Measurements from ENCODE around the gene OLFM4. TPM values are rescaled to one million over a fixed set of nuclear protein-coding genes. Genes with fewer than 3 reads are reported as not detected.
"Not testable (repeated sequence)": the region's sequence is repeated elsewhere in the genome, so short reads cannot be mapped to it uniquely, and the experiment has no call there.

Gene OLFM4
- total RNA-seq, 6 experiments from 2014 or later: not detected

- Mint-ChIP-seq H3K9me3 (peaks cover 53% of the 10 kb centered on the region), H3K27me3 (ENCODE audit: insufficient read depth) (no peaks in the 10 kb centered on the region), H3K36me3 (ENCODE audit: low read depth) (peaks cover 7% of the 10 kb centered on the region; the same call in 1 of the 2 replicates), H3K27ac (no peak overlapping the region), H3K4me3 (no peak overlapping the region), H3K4me1 (ENCODE audit: low read depth) (no peaks in the 10 kb centered on the region)
- DNase-seq: no peak
- TF ChIP-seq, protein P1, sequence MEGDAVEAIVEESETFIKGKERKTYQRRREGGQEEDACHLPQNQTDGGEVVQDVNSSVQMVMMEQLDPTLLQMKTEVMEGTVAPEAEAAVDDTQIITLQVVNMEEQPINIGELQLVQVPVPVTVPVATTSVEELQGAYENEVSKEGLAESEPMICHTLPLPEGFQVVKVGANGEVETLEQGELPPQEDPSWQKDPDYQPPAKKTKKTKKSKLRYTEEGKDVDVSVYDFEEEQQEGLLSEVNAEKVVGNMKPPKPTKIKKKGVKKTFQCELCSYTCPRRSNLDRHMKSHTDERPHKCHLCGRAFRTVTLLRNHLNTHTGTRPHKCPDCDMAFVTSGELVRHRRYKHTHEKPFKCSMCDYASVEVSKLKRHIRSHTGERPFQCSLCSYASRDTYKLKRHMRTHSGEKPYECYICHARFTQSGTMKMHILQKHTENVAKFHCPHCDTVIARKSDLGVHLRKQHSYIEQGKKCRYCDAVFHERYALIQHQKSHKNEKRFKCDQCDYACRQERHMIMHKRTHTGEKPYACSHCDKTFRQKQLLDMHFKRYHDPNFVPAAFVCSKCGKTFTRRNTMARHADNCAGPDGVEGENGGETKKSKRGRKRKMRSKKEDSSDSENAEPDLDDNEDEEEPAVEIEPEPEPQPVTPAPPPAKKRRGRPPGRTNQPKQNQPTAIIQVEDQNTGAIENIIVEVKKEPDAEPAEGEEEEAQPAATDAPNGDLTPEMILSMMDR (IDR thresholded peaks at IDR 0.05): no peak
Observed at GRCh38 chr13:53007872-53008271, 20.7 kb upstream of the OLFM4 start.

DNA sequence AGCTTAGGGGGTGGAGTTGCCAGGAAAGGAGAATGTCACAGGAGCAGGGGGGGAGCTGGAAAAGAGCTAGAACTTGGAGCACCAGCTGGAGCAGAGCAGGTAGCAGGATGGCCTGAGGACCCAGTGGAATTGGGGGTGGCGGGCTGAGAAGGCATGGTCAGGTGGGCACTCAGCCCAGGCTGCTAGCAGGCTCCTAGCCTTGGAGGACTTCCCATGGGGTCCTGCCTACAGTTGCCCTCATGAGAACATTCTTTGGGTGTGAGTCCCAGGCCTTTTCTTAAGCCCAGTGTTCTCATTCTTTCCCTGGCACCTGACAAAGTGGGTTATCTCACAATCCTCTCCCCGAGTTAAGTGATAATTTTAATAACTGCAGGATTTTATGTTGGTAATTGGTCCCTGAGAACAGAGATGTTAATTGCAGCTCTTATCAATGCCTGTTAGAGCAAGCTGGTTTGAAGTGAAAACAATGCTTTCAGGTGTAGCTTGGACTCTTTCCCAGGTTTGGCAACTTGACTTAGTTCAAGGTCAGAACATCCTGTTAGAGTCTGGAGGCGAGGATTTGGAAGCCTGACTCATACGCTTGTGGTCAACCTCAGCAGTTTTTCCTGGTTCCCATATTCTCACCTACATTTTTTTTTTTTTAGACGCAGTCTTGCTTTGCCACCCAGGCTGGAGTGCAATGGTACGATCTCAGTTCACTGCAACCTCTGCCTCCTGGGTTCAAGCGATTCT lies 18.1 kb upstream of the OLFM4 start:
- H3K4me1 Mint-ChIP-seq (ENCODE audit: low read depth): no peaks in the 10 kb centered on the region
- H3K27ac Mint-ChIP-seq: no peak overlapping the region
- no peak for DNase-seq
- peaks cover 69% of the 10 kb centered on the region for H3K9me3 Mint-ChIP-seq
- H3K36me3 Mint-ChIP-seq (ENCODE audit: low read depth): peaks cover 12% of the 10 kb centered on the region
- H3K4me3 Mint-ChIP-seq: no peak overlapping the region
- TF ChIP-seq, protein P1 (IDR thresholded peaks at IDR 0.05): no peak
- no peaks in the 10 kb centered on the region for H3K27me3 Mint-ChIP-seq (ENCODE audit: insufficient read depth)

DNA sequence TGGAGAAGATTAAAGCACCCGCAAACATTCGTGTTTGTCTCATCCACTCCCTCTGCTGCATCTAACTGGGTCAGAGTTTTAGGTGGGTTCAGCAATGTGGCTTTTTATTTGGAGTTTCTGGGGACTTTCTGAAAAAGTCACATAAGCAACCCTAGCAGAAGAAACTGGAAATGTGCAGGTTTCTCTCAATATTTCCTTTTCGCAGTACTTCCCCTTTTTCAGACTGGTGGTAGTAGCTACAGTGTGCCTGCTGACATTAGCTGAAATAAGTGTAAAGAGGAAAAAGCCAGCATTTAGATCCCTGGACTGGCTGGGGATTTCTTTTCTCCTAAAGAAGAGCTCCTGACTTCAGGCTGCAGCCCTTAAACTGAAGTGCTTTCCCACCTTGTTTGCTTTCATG lies 15.9 kb upstream of the OLFM4 start:
- no peak for DNase-seq
- Mint-ChIP-seq H3K27me3 (ENCODE audit: insufficient read depth) (no peaks in the 10 kb centered on the region), H3K36me3 (ENCODE audit: low read depth) (peaks cover 11% of the 10 kb centered on the region), H3K4me3 (no peak overlapping the region), H3K27ac (no peak overlapping the region), H3K4me1 (ENCODE audit: low read depth) (no peaks in the 10 kb centered on the region), H3K9me3 (peaks cover 65% of the 10 kb centered on the region)
- TF ChIP-seq, protein P1 (IDR thresholded peaks at IDR 0.05): no peak

DNA sequence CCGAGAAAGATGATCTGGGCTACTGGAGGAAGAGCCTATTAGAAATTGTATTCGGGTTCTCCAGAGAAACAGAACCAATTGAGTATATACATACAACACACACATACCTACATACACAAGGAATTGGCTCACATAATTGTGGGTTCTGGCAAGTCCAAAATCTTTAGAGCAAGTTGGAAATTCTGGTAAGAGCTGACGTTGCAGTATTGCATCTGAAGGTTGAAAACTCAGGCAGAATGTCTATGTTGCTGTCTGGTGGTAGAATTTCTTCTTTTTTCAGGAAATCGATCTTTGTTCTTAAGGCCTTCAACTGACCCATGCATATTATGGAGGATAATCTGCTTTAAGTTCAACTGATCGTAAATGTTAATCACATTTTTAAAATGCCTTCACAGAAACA lies 15.5 kb upstream of the OLFM4 start:
- H3K9me3 Mint-ChIP-seq: peaks cover 65% of the 10 kb centered on the region
- H3K27me3 Mint-ChIP-seq (ENCODE audit: insufficient read depth): no peaks in the 10 kb centered on the region
- H3K4me1 Mint-ChIP-seq (ENCODE audit: low read depth): no peaks in the 10 kb centered on the region
- no peak for DNase-seq
- TF ChIP-seq, protein P1 (IDR thresholded peaks at IDR 0.05): no peak
- H3K4me3 Mint-ChIP-seq: no peak overlapping the region
- peaks cover 7% of the 10 kb centered on the region for H3K36me3 Mint-ChIP-seq (ENCODE audit: low read depth)
- H3K27ac Mint-ChIP-seq: no peak overlapping the region

- not testable (repeated sequence) for H3K4me1 Mint-ChIP-seq (ENCODE audit: low read depth); H3K36me3 Mint-ChIP-seq (ENCODE audit: low read depth); H3K27me3 Mint-ChIP-seq (ENCODE audit: insufficient read depth); DNase-seq; H3K27ac Mint-ChIP-seq; H3K4me3 Mint-ChIP-seq
- H3K9me3 Mint-ChIP-seq: peaks cover 59% of the 10 kb centered on the region
Observed at GRCh38 chr13:53014018-53014417, 14.6 kb upstream of the OLFM4 start.

DNA sequence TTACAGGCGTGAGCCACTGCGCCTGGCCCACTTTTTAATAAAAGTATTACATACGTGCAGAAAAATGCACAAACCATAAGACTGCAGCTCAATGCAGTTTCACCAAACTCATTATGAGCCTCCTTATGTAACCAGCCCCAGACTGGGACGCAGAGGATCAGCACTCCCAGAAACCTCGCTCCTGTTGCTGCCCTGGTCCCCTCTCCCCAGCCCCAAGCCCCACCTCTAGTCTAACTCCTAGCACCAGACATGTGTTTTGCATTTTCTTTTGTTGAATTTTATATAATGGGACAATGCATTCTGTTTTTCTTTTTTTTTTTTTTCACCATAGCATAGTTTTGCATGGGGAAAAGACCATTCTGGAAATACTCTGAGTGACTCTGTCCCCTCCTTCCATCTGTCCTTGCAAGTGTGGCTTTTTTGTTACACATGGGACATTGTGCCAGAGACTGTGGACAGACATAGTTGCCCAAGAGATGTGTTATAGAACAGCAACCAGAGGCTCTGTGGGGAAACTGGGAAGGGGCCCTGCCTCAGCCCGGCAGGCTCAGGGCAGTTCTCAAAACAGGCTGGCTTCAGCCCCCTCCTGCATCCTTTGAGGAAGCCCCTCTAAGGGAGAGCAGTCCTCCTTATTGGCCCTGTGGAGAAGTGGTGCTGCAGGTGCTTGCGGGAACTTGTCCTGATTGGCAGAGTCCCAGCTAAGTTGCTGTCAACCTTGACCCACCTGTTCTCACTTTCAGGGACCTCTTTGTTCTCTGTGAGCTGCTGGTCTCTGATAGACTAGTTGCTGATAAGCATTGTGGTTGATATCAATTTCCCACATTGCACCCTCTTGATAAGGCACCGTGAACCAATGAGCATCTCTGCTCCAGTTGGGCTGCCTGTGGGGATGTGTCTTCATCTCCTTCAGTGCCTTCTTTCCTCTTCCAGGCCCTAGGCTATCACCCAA lies 13.8 kb upstream of the OLFM4 start:
- Mint-ChIP-seq H3K4me3 (no peak overlapping the region), H3K36me3 (ENCODE audit: low read depth) (peaks cover 6% of the 10 kb centered on the region; the same call in 1 of the 2 replicates), H3K4me1 (ENCODE audit: low read depth) (no peaks in the 10 kb centered on the region), H3K9me3 (peaks cover 54% of the 10 kb centered on the region), H3K27ac (no peak overlapping the region), H3K27me3 (ENCODE audit: insufficient read depth) (no peaks in the 10 kb centered on the region)
- no peak for DNase-seq
- TF ChIP-seq, protein P1 (IDR thresholded peaks at IDR 0.05): no peak
